ENCODE measurements around the gene TARM1. TPM values are rescaled to one million over a fixed set of nuclear protein-coding genes. Genes with fewer than 3 reads are reported as not detected.

The TARM1 gene
- polyA plus RNA-seq, 1 donor from 2014 or later, result not detected

- H3K27ac ChIP-seq (ENCODE audit: low read length), result no peak overlapping the region
- H2AFZ ChIP-seq (ENCODE audit: low read depth, low read length), result no peak overlapping the region
- no peaks in the 10 kb centered on the region for H4K20me1 ChIP-seq (ENCODE audit: insufficient read depth)
- no peak overlapping the region for H3K4me2 ChIP-seq (ENCODE audit: low read length)
- no peaks in the 10 kb centered on the region for H3K9me2 ChIP-seq (ENCODE audit: insufficient read depth, low read length)
- peaks cover 13% of the 10 kb centered on the region for H3K79me2 ChIP-seq (replicated peaks; ENCODE audit: insufficient read depth, low read length)
- no peak overlapping the region for H3K4me3 ChIP-seq (ENCODE audit: low read length)
- no peaks in the 10 kb centered on the region for H3K27me3 ChIP-seq (ENCODE audit: insufficient read depth, low read depth, low read length)
- TF ChIP-seq CTCF (IDR thresholded peaks at IDR 0.05; ENCODE audit: poor library complexity, severe bottlenecking) (no peak), POLR2AphosphoS5 (IDR thresholded peaks at IDR 0.05) (no peak), EP300 (conservative IDR thresholded peaks at IDR 0.05; ENCODE audit: poor library complexity, severe bottlenecking) (no peak), MXI1 (conservative IDR thresholded peaks at IDR 0.05; ENCODE audit: poor library complexity, severe bottlenecking) (no peak), SMC3 (conservative IDR thresholded peaks at IDR 0.05; ENCODE audit: poor library complexity) (no peak), RAD21 (conservative IDR thresholded peaks at IDR 0.05) (no peak), EZH2 (IDR thresholded peaks at IDR 0.05; ENCODE audit: borderline replicate concordance, insufficient read depth, low read length, poor library complexity, severe bottlenecking) (no peak), REST (IDR thresholded peaks at IDR 0.05; ENCODE audit: borderline replicate concordance) (no peak), TAF1 (IDR thresholded peaks at IDR 0.05; ENCODE audit: low read depth) (no peak)
- H3K9me3 ChIP-seq (ENCODE audit: low read length), result no peaks in the 10 kb centered on the region
- no peak overlapping the region for H3K9ac ChIP-seq (ENCODE audit: low read length)
- no peaks in the 10 kb centered on the region for H3F3A ChIP-seq (ENCODE audit: insufficient read depth, low read length, poor library complexity, severe bottlenecking)
- no peaks in the 10 kb centered on the region for H3K36me3 ChIP-seq (ENCODE audit: insufficient read depth, low read length)
These were observed 26.8 kb upstream of the TARM1 start for GRCh38 chr19:54107876-54108490.

GRCh38 chr19:54106716-54107115 is 25.6 kb upstream of the TARM1 start:
- H3K9ac ChIP-seq (ENCODE audit: low read length), result no peak overlapping the region
- H3K36me3 ChIP-seq (ENCODE audit: insufficient read depth, low read length), result no peaks in the 10 kb centered on the region
- no peaks in the 10 kb centered on the region for H4K20me1 ChIP-seq (ENCODE audit: insufficient read depth)
- no peaks in the 10 kb centered on the region for H3F3A ChIP-seq (ENCODE audit: insufficient read depth, low read length, poor library complexity, severe bottlenecking)
- no peak overlapping the region for H3K27ac ChIP-seq (ENCODE audit: low read length)
- H2AFZ ChIP-seq (ENCODE audit: low read depth, low read length), result no peak overlapping the region
- H3K27me3 ChIP-seq (ENCODE audit: insufficient read depth, low read depth, low read length), result no peaks in the 10 kb centered on the region
- H3K9me3 ChIP-seq (ENCODE audit: low read length), result no peaks in the 10 kb centered on the region
- no peak overlapping the region for H3K4me3 ChIP-seq (ENCODE audit: low read length)
- no peak overlapping the region for H3K4me2 ChIP-seq (ENCODE audit: low read length)
- H3K79me2 ChIP-seq (replicated peaks; ENCODE audit: insufficient read depth, low read length), result peaks cover 16% of the 10 kb centered on the region
- TF ChIP-seq EZH2 (IDR thresholded peaks at IDR 0.05; ENCODE audit: borderline replicate concordance, insufficient read depth, low read length, poor library complexity, severe bottlenecking), result no peak
- H3K9me2 ChIP-seq (ENCODE audit: insufficient read depth, low read length), result no peaks in the 10 kb centered on the region
